Measurements from ENCODE around the gene FAM228A.

GRCh38 chr2:24207359-24207758 is 32.5 kb downstream of the FAM228A start:
- no peak for TF ChIP-seq FOXA1 (IDR thresholded peaks at IDR 0.05)
- no peak for TF ChIP-seq SP1 (IDR thresholded peaks at IDR 0.05)
